DMS79 (cell line): ENCODE results near the gene KIAA0513.
"Not testable (repeated sequence)": the region's sequence is repeated elsewhere in the genome, so short reads cannot be mapped to it uniquely, and the experiment has no call there.

Source experiments
- DNase-seq: peaks from one replicate; lab custom pipeline; 2025; lab: John Stamatoyannopoulos, UW

KIAA0513 gene

GRCh38 chr16:85114909-85115567, 87.4 kb downstream of the KIAA0513 start:
- DNase-seq: no peak

- no peak for DNase-seq
These were observed 89.8 kb downstream of the KIAA0513 start for GRCh38 chr16:85117418-85117817.

GRCh38 chr16:85120006-85120340, 92.4 kb downstream of the KIAA0513 start:
- no peak for DNase-seq

GRCh38 chr16:85123441-85123840, 95.8 kb downstream of the KIAA0513 start:
- DNase-seq: not testable (repeated sequence)

- DNase-seq: no peak
These were observed 96.5 kb downstream of the KIAA0513 start for GRCh38 chr16:85123891-85124635.

GRCh38 chr16:85124636-85125346, 97.2 kb downstream of the KIAA0513 start:
- no peak for DNase-seq

GRCh38 chr16:85125570-85126393, 98.2 kb downstream of the KIAA0513 start:
- no peak for DNase-seq

GRCh38 chr16:85126394-85126704, 98.8 kb downstream of the KIAA0513 start:
- DNase-seq: no peak

- DNase-seq: no peak
These were observed 99.2 kb downstream of the KIAA0513 start for GRCh38 chr16:85126705-85127378.

- DNase-seq: no peak
These were observed 99.8 kb downstream of the KIAA0513 start for GRCh38 chr16:85127379-85127723.

- DNase-seq: no peak
These were observed 100.7 kb downstream of the KIAA0513 start for GRCh38 chr16:85128079-85128837.

GRCh38 chr16:85129876-85130704, 102.5 kb downstream of the KIAA0513 start:
- DNase-seq: no peak

GRCh38 chr16:85130705-85131028, 103.1 kb downstream of the KIAA0513 start:
- no peak for DNase-seq

- DNase-seq: no peak
These were observed 105.1 kb downstream of the KIAA0513 start for GRCh38 chr16:85132456-85133289.

- no peak for DNase-seq
These were observed 105.7 kb downstream of the KIAA0513 start for GRCh38 chr16:85133290-85133599.

- DNase-seq: no peak
These were observed 106.6 kb downstream of the KIAA0513 start for GRCh38 chr16:85134076-85134788.

GRCh38 chr16:85134789-85135142, 107.2 kb downstream of the KIAA0513 start:
- no peak for DNase-seq

GRCh38 chr16:85136213-85136701, 108.7 kb downstream of the KIAA0513 start:
- no peak for DNase-seq
